Subcutaneous adipose tissue (tissue), 4 donors: Measurements from ENCODE around the gene GATAD2B. TPM values are rescaled to one million over a fixed set of nuclear protein-coding genes. Genes with fewer than 3 reads are reported as not detected.

Experiments
- total RNA-seq, 4 donors: library from RNA; depleted of rRNA; stranded (reverse); fragments of >200 nt; gene quantifications; one replicate each; pipeline ENCODE4 v1.1.0, GENCODE V29; 2016
- TF ChIP-seq, protein P1 (sequence below): fragments of 450-650 bp; IDR thresholded peaks from one replicate; pipeline ENCODE4 v1.5.1; 2016; ENCODE audit warnings: low read depth, mild to moderate bottlenecking, control low read depth, antibody characterized with exemption, moderate library complexity

The GATAD2B gene
- total RNA-seq, result 10 to 100 TPM; 14.3 to 22.3 (median 18.1) TPM

DNA sequence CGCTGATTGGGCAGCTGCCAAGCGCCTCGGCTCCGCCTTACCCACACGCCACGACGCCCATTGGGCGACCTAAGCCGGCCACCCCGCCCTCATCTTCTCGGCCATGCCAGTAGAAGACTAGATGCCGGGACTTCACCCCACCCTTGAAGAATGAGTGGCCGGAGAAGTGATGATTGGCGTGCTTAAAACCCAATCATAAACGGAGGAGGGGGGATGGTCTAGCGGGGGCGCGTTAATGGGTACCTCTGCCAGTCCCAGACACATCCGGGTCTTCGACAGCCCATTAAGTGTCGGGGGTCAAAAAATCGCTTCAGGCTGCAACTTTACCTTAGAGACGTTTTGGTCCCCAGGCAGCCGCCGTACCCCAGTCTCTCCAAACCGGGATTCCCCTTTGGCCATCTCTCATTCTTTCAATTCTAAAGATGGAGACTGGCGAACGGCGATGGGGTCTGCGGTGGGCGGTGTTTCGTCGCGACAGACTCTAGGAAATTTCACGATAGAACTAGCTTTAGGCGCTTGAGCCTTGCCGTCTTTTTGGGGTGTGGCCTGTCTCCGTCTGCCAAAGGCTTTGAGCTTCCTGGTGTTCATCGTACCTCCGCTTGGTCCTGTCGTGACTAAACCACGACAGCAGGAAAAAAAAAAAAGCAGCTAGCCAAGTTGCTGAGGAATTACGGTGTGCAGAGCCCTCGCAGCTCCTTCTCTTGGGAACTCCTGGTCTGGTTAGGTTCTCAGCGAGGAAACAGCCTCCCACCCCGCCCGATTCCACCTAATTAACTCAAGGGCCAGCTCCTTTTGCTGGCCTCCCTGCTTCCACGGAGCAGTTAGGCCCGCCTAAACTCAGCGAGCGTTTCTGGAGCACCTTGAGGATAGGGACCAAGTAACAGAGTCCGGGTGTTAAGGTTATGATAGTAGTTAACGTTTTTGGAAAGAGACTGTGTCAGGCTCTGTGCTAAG lies at the start of gene GATAD2B:
GATAD2B (minus strand) TSS at position 1 of the 954 bp plus-strand sequence. CDS start 94,625 bp downstream, outside the sequence.
- TF ChIP-seq, protein P1, sequence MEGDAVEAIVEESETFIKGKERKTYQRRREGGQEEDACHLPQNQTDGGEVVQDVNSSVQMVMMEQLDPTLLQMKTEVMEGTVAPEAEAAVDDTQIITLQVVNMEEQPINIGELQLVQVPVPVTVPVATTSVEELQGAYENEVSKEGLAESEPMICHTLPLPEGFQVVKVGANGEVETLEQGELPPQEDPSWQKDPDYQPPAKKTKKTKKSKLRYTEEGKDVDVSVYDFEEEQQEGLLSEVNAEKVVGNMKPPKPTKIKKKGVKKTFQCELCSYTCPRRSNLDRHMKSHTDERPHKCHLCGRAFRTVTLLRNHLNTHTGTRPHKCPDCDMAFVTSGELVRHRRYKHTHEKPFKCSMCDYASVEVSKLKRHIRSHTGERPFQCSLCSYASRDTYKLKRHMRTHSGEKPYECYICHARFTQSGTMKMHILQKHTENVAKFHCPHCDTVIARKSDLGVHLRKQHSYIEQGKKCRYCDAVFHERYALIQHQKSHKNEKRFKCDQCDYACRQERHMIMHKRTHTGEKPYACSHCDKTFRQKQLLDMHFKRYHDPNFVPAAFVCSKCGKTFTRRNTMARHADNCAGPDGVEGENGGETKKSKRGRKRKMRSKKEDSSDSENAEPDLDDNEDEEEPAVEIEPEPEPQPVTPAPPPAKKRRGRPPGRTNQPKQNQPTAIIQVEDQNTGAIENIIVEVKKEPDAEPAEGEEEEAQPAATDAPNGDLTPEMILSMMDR, result no peak

DNA sequence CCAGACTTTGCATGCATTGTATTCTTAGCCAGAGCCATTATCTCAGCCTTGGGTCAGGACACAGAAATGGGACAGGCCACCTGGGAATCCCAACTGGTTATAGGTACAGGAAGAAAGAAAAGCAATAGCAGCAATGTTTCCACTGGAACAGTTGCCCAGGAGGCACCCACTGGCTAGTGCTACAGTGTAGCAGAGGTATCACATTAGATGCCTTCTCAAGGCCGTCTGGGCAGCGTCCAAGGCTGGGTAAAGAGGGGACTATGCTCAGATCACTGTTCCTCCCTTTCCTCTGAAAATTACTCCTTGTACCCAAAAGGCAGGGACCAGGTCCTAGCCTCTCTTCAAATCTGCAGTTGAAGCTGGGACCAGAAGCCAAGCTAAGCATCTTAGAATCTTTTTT lies 47.6 kb upstream of the GATAD2B start:
- TF ChIP-seq, protein P1, result no peak

DNA sequence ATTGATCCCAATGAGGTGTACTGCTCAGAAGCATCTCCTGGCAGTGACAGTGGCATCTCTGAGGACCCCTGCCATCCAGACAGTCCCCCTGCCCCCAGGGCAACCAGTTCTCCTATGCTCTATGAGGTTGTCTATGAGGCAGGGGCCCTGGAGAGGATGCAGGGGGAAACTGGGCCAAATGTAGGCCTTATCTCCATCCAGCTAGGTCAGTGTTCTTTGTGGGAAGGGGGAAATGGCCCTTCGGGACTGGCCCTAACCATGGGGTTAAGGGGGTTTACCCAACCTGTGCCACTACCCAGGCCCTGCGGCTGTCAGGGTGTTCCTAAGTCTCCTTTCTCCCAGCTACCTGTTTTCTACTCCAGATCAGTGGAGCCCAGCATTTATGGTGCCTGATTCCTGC lies 46.2 kb upstream of the GATAD2B start:
- TF ChIP-seq, protein P1, result no peak

DNA sequence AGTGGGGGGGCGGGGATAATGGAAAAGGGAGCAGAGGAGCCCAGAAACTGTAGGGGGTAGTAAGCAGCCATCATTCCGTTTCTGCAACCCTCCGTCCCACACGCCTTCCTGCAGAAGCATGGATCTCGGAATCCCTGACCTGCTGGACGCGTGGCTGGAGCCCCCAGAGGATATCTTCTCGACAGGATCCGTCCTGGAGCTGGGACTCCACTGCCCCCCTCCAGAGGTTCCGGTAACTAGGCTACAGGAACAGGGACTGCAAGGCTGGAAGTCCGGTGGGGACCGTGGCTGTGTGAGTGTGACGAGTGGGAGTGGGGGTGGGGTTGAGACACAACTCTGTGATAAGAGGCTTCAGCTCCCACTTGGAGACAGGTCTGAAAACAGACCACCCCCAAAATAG lies 45.6 kb upstream of the GATAD2B start:
- TF ChIP-seq, protein P1, result no peak

DNA sequence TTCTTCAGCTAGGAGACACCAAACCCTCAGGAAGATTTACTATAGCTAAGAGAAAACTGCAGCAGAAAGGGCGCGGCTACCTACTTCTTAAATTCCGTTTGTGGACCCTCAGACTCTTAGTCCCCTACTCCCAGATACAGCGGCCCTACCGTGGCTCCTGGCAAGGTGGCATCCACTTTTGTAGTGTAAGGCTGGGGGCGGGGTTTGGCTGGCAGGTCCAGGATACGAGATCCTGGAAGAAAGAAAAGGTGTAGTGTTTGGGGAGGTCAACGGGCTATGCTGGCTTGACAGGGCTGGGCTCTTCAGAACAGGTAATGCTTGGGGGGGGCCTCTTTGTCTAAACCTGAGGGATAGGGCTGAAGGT lies 45.2 kb upstream of the GATAD2B start:
- TF ChIP-seq, protein P1, result no peak

DNA sequence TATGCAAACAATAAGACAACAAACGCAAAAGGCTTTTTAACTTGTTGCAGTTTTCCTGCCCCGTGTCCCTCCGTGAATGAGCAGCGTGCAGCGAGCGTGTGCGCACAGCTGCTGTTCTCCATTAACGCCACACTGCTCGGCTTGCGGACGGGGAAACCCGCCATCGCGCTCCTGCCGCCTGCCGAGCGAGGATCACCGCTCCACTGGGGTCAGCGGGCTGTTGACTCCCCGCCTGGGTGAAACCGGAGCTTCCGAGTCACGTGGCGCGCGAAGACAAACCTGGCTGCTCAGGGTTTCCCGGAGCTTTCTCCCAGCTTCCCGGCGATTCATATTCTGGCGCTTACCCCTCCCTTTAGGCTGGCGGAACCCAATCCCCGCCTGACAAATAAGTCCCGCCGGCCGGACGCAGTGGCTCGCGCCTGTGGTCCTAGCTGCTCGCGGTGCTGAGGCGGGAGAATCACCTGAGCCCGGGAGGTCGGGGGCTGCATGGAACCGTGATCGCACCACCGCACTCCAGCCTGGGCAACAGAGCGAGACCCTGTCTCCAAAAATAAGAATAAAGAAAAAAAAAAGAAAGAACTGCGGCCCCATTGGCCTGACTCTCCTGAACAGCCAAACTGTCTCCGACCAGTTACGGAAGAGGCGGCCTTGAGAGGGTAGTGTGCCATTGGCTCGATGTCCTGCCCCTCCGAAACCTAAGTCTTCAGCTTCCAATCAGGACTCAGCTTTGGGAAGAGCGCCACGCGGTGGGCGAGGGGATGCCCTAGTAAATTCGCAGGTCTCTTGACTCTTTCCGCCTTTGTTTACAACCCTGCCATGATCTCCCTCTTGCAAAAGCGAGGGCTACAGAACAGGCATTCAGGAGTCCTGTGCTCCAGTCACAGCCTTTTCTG lies 44.6 kb upstream of the GATAD2B start, which contains the start of gene CREB3L4:
CREB3L4 (plus strand) TSS at position 796 of the 893 bp plus-strand sequence. CDS start 624 bp downstream, outside the sequence.
- TF ChIP-seq, protein P1, result no peak
